WTC11 (cell line): ENCODE results near the gene SH3TC1. TPM values are rescaled to one million over a fixed set of nuclear protein-coding genes. Genes with fewer than 3 reads are reported as not detected.

Experiments used
- ATAC-seq: fragments of 200-7000 bp; cut with Tn5 transposase; 2 replicates; pipeline ENCODE4 v1.10.0; 2021; ENCODE audit warnings: mild to moderate bottlenecking, moderate library complexity
- CTCF ChIA-PET: fragments of 300-600 bp; sonication (Branson Sonifier 250); formaldehyde crosslinking; loops from one replicate; lab custom pipeline; 2021; ENCODE audit warnings: antibody characterized with exemption; lab: Charles Lee
- POLR2A ChIA-PET: fragments of 350-600 bp; sonication (Branson Sonifier 250); formaldehyde crosslinking; loops from one replicate; lab custom pipeline; 2021; ENCODE audit warnings: antibody characterized with exemption; lab: Charles Lee
- DNase-seq: peaks from one replicate; pipeline ENCODE4 v3.0.0; 2021; ENCODE audit warnings: low spot score
- H3K27ac Mint-ChIP-seq: 2 replicates; pipeline ENCODE4 v1.8.0; 2021; ENCODE audit warnings: mixed read lengths
- H3K27me3 Mint-ChIP-seq: 2 replicates; pipeline ENCODE4 v1.8.0; 2021; ENCODE audit warnings: low read depth, mild to moderate bottlenecking, moderate library complexity, mixed read lengths
- H3K36me3 Mint-ChIP-seq: 2 replicates; pipeline ENCODE4 v1.8.0; 2021; ENCODE audit warnings: mixed read lengths
- H3K4me1 Mint-ChIP-seq: 2 replicates; pipeline ENCODE4 v1.8.0; 2022; ENCODE audit warnings: mixed read lengths
- H3K4me3 Mint-ChIP-seq: 2 replicates; pipeline ENCODE4 v1.8.0; 2021; ENCODE audit warnings: mild to moderate bottlenecking, moderate library complexity, mixed read lengths
- H3K9me3 Mint-ChIP-seq: 2 replicates; pipeline ENCODE4 v1.8.0; 2021; ENCODE audit warnings: mixed read lengths
- CREB1 ChIP-seq: sonication (generic); formaldehyde crosslinking; IDR thresholded peaks from 2 replicates; pipeline ENCODE4 v1.8.0; 2023; ENCODE audit warnings: mild to moderate bottlenecking, missing genetic modification reagents
- EMX1 ChIP-seq: fragments of 250-450 bp; sonication (Bioruptor Pico); IDR thresholded peaks from 2 replicates; pipeline ENCODE4 v1.8.0; 2021; ENCODE audit warnings: mild to moderate bottlenecking
- JUN ChIP-seq: sonication (generic); formaldehyde crosslinking; IDR thresholded peaks from 2 replicates; pipeline ENCODE4 v1.8.0; 2023; ENCODE audit warnings: mild to moderate bottlenecking, missing genetic modification reagents
- MYBL2 ChIP-seq: sonication (generic); formaldehyde crosslinking; IDR thresholded peaks from 2 replicates; pipeline ENCODE4 v1.8.1; 2023; ENCODE audit warnings: mild to moderate bottlenecking, moderate library complexity, missing genetic modification reagents
- NFYB ChIP-seq: sonication (generic); formaldehyde crosslinking; conservative IDR thresholded peaks from 2 replicates; pipeline ENCODE4 v1.8.0; 2022; ENCODE audit warnings: low read depth, missing genetic modification reagents
- OVOL2 ChIP-seq: fragments of 250-450 bp; sonication (Bioruptor Pico); IDR thresholded peaks from 2 replicates; pipeline ENCODE4 v1.9.0; 2021; ENCODE audit warnings: mild to moderate bottlenecking, borderline replicate concordance
- RELA ChIP-seq: sonication (generic); formaldehyde crosslinking; IDR thresholded peaks from 2 replicates; pipeline ENCODE4 v1.8.1; 2022; ENCODE audit warnings: missing genetic modification reagents, mild to moderate bottlenecking, borderline replicate concordance
- ZMAT4 ChIP-seq: fragments of 250-450 bp; sonication (Bioruptor Pico); IDR thresholded peaks from 2 replicates; pipeline ENCODE4 v1.9.0; 2021; ENCODE audit warnings: mild to moderate bottlenecking
- ZNF219 ChIP-seq: sonication (generic); formaldehyde crosslinking; IDR thresholded peaks from 2 replicates; pipeline ENCODE4 v1.8.0; 2023; ENCODE audit warnings: missing genetic modification reagents, mild to moderate bottlenecking, borderline replicate concordance
- ZNF281 ChIP-seq: sonication (generic); formaldehyde crosslinking; IDR thresholded peaks from 2 replicates; pipeline ENCODE4 v1.8.0; 2023; ENCODE audit warnings: mild to moderate bottlenecking, missing genetic modification reagents
- total RNA-seq: library from RNA; stranded (reverse); gene quantifications from 3 replicates; pipeline ENCODE4 v1.2.3, GENCODE V29; 2021
- TF ChIP-seq, protein P1 (sequence below): fragments of 250-450 bp; sonication (Bioruptor Pico); IDR thresholded peaks from 2 replicates; pipeline ENCODE4 v2.1.2; 2022; ENCODE audit warnings: mild to moderate bottlenecking, moderate library complexity
- TF ChIP-seq, protein P2 (sequence below): sonication (generic); formaldehyde crosslinking; IDR thresholded peaks from 2 replicates; pipeline ENCODE4 v1.8.1; 2022; ENCODE audit warnings: mild to moderate bottlenecking, missing genetic modification reagents, moderate library complexity, borderline replicate concordance
- TF ChIP-seq, protein P3 (sequence below): sonication (generic); formaldehyde crosslinking; IDR thresholded peaks from 2 replicates; pipeline ENCODE4 v1.8.1; 2023; ENCODE audit warnings: mild to moderate bottlenecking, missing genetic modification reagents, borderline replicate concordance

The SH3TC1 gene
- total RNA-seq, 1 experiment from 2014 or later: 0.42 TPM

GRCh38 chr4:8277356-8278008, 78.4 kb downstream of the SH3TC1 start:
- TF ChIP-seq EMX1 (CRISPR knock-in tag): no peak
- no peak overlapping the region for H3K27ac Mint-ChIP-seq
- POLR2A ChIA-PET: no interaction called here
- H3K4me1 Mint-ChIP-seq: no peaks in the 10 kb centered on the region
- ATAC-seq (no peak), DNase-seq (no peak)
- H3K27me3 Mint-ChIP-seq: no peaks in the 10 kb centered on the region
- H3K4me3 Mint-ChIP-seq: no peak overlapping the region
- CTCF ChIA-PET: interaction anchor here (2.0 kb wide), 1 partner anchor 10 kb away, joined by 10 read pairs; no protein-coding TSS in a partner anchor
- no peaks in the 10 kb centered on the region for H3K36me3 Mint-ChIP-seq
- no peaks in the 10 kb centered on the region for H3K9me3 Mint-ChIP-seq

- ATAC-seq: no peak
- no peaks in the 10 kb centered on the region for H3K4me1 Mint-ChIP-seq
- ChIA-PET POLR2A (no interaction called here), CTCF (no interaction called here)
- H3K9me3 Mint-ChIP-seq: no peaks in the 10 kb centered on the region
- H3K27ac Mint-ChIP-seq: no peak overlapping the region
- H3K27me3 Mint-ChIP-seq: no peaks in the 10 kb centered on the region
- H3K36me3 Mint-ChIP-seq: no peaks in the 10 kb centered on the region
- H3K4me3 Mint-ChIP-seq: no peak overlapping the region
- TF ChIP-seq MYBL2 (CRISPR knock-in tag): no peak
- no peak for TF ChIP-seq ZNF219 (CRISPR knock-in tag)
- TF ChIP-seq RELA (CRISPR knock-in tag): no peak
- TF ChIP-seq, protein P1, sequence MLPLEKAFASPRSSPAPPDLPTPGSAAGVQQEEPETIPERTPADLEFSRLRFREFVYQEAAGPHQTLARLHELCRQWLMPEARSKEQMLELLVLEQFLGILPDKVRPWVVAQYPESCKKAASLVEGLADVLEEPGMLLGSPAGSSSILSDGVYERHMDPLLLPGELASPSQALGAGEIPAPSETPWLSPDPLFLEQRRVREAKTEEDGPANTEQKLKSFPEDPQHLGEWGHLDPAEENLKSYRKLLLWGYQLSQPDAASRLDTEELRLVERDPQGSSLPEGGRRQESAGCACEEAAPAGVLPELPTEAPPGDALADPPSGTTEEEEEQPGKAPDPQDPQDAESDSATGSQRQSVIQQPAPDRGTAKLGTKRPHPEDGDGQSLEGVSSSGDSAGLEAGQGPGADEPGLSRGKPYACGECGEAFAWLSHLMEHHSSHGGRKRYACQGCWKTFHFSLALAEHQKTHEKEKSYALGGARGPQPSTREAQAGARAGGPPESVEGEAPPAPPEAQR (CRISPR knock-in tag): no peak
- no peak for TF ChIP-seq CREB1
- no peak for TF ChIP-seq NFYB (CRISPR knock-in tag)
- TF ChIP-seq, protein P2, sequence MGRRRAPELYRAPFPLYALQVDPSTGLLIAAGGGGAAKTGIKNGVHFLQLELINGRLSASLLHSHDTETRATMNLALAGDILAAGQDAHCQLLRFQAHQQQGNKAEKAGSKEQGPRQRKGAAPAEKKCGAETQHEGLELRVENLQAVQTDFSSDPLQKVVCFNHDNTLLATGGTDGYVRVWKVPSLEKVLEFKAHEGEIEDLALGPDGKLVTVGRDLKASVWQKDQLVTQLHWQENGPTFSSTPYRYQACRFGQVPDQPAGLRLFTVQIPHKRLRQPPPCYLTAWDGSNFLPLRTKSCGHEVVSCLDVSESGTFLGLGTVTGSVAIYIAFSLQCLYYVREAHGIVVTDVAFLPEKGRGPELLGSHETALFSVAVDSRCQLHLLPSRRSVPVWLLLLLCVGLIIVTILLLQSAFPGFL (CRISPR knock-in tag): no peak
- TF ChIP-seq ZMAT4 (CRISPR knock-in tag): no peak
- no peak for TF ChIP-seq JUN (CRISPR knock-in tag)
- no peak for TF ChIP-seq ZNF281
- TF ChIP-seq, protein P3, sequence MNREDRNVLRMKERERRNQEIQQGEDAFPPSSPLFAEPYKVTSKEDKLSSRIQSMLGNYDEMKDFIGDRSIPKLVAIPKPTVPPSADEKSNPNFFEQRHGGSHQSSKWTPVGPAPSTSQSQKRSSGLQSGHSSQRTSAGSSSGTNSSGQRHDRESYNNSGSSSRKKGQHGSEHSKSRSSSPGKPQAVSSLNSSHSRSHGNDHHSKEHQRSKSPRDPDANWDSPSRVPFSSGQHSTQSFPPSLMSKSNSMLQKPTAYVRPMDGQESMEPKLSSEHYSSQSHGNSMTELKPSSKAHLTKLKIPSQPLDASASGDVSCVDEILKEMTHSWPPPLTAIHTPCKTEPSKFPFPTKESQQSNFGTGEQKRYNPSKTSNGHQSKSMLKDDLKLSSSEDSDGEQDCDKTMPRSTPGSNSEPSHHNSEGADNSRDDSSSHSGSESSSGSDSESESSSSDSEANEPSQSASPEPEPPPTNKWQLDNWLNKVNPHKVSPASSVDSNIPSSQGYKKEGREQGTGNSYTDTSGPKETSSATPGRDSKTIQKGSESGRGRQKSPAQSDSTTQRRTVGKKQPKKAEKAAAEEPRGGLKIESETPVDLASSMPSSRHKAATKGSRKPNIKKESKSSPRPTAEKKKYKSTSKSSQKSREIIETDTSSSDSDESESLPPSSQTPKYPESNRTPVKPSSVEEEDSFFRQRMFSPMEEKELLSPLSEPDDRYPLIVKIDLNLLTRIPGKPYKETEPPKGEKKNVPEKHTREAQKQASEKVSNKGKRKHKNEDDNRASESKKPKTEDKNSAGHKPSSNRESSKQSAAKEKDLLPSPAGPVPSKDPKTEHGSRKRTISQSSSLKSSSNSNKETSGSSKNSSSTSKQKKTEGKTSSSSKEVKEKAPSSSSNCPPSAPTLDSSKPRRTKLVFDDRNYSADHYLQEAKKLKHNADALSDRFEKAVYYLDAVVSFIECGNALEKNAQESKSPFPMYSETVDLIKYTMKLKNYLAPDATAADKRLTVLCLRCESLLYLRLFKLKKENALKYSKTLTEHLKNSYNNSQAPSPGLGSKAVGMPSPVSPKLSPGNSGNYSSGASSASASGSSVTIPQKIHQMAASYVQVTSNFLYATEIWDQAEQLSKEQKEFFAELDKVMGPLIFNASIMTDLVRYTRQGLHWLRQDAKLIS (CRISPR knock-in tag): no peak
- no peak for TF ChIP-seq OVOL2 (CRISPR knock-in tag)
- DNase-seq: no peak
Measured at GRCh38 chr4:8278009-8278395, 78.9 kb downstream of the SH3TC1 start.
